Psoas muscle (tissue), 8 donors: ENCODE results near the gene BTBD16. TPM values are rescaled to one million over a fixed set of nuclear protein-coding genes. Genes with fewer than 3 reads are reported as not detected.

Source experiments
- ATAC-seq, 4 donors: fragments of 200-7000 bp; cut with Tn5 transposase; one replicate each; pipeline ENCODE4 v1.9.1; 2020; ENCODE audit warnings: moderate library complexity in 3 of 4, mild to moderate bottlenecking in 2 of 4
- DNase-seq, 2 donors: peaks; one replicate each; pipeline ENCODE4 v3.0.0-alpha.2; 2020
- H3K27ac ChIP-seq: fragments of 200-600 bp; one replicate; pipeline ENCODE4 v1.8.0; 2022
- H3K27me3 ChIP-seq, 3 donors: fragments of 200-600 bp in 1 of 3; one replicate each; pipeline versions ENCODE4 v1.6.1 to v1.8.0; 2013 to 2022; ENCODE audit warnings: low read length in 2 of 3, mild to moderate bottlenecking in 2 of 3, moderate library complexity in 1 of 3; ENCODE audit not compliant: insufficient read depth in 3 of 3
- H3K36me3 ChIP-seq, 2 donors: fragments of 200-600 bp in 1 of 2; one replicate each; pipeline versions ENCODE4 v1.6.1 to v1.8.0; 2013 to 2022; ENCODE audit warnings: low read depth in 1 of 2, mild to moderate bottlenecking in 1 of 2, moderate library complexity in 1 of 2; ENCODE audit not compliant: insufficient read depth in 1 of 2
- H3K4me1 ChIP-seq: fragments of 200-600 bp; one replicate; pipeline ENCODE4 v1.8.0; 2022
- H3K4me3 ChIP-seq: fragments of 200-600 bp; one replicate; pipeline ENCODE4 v1.8.0; 2022; ENCODE audit warnings: mild to moderate bottlenecking
- H3K9me3 ChIP-seq: fragments of 200-600 bp; one replicate; pipeline ENCODE4 v1.8.0; 2022
- CTCF ChIP-seq: fragments of 200-600 bp; IDR thresholded peaks from one replicate; pipeline ENCODE4 v1.8.0; 2022; ENCODE audit warnings: antibody characterized with exemption
- WGBS, 3 donors: extraction: QIAGEN DNeasy Blood & Tissue Kit; methylation state at CpG; one replicate each; pipeline versions ENCODE4 v1.1.6 to v1.1.7; 2013; 5-methylcytosine and 5-hydroxymethylcytosine counted together
- intact Hi-C, 2 donors: fragments of 100-400 bp; cut with DNase I; formaldehyde crosslinking; loops; one replicate each; pipeline versions ENCODE4 v1.11.0 to v1.14.2; 2022
- polyA plus RNA-seq, 3 donors: library from polyadenylated mRNA; stranded (reverse); fragments of 200-250 nt; gene quantifications; one replicate each; pipeline ENCODE4 v1.2.3, GENCODE V29; 2013
- total RNA-seq, 4 donors: library from RNA; stranded (reverse); fragmentation: NEBNext Ultra II Directional in 2 of 4; extraction: Animal tissue kit (Norgen Biotek cat#: 25700) in 2 of 4; gene quantifications; one replicate each; pipeline versions ENCODE4 v1.2.1 to v1.2.4, GENCODE V29; 2021 to 2023
- donor health status: healthy with polysubstance abuse.
- donor health status: DM: no; HTN: no; CAD: no; lungs with moderate emphysema.
- donor health status: Bipolar disorder and iron deficiency.
- donor health status: healthy.
- donor health status: DM: yes; HTN: yes; CAD: no.
- donor health status: DM: no; HTN: no; CAD: no.
- donor health status: DM: no; HTN: no; CAD: no.
- donor health status: DM: yes; HTN: yes; CAD: no.

Gene BTBD16
- total and polyA plus RNA-seq, 7 donors: 0.14 to 0.58 (median 0.32) TPM; not detected in 4

- no peak overlapping the region for H3K27ac ChIP-seq
- WGBS, 3 donors: 88 to 92% (median 89%) methylated on average over 25 of the region's 25 CpGs
- H3K9me3 ChIP-seq: no peaks in the 10 kb centered on the region
- intact Hi-C loops: no loop called here
- no peak overlapping the region for H3K4me3 ChIP-seq
- ATAC-seq (no peak), DNase-seq (no peak)
- peaks cover 3 to 98% of the 10 kb centered on the region in 2 donors for H3K36me3 ChIP-seq
- H3K4me1 ChIP-seq: no peaks in the 10 kb centered on the region
- no peak for TF ChIP-seq CTCF
- H3K27me3 ChIP-seq: no peaks in the 10 kb centered on the region
These were observed 22.5 kb upstream of the BTBD16 start for GRCh38 chr10:122248356-122249302.

- 85 to 87% (median 87%) methylated on average over 11 of the region's 11 CpGs for WGBS, 3 donors
- Histone ChIP-seq H3K36me3 (peaks cover 3 to 98% of the 10 kb centered on the region in 2 donors), H3K27ac (no peak overlapping the region), H3K27me3 (no peaks in the 10 kb centered on the region), H3K4me1 (no peaks in the 10 kb centered on the region), H3K4me3 (no peak overlapping the region), H3K9me3 (no peaks in the 10 kb centered on the region)
- no peak for ATAC-seq
- no peak for DNase-seq
- intact Hi-C loops: no loop called here
- no peak for TF ChIP-seq CTCF
These were observed 21.7 kb upstream of the BTBD16 start for GRCh38 chr10:122249303-122249850.

GRCh38 chr10:122249991-122250750, 20.9 kb upstream of the BTBD16 start:
- H3K9me3 ChIP-seq: no peaks in the 10 kb centered on the region
- no peaks in the 10 kb centered on the region for H3K27me3 ChIP-seq
- 78 to 79% (median 78%) methylated on average over 10 of the region's 10 CpGs for WGBS, 3 donors
- H3K4me3 ChIP-seq: no peak overlapping the region
- no peak for DNase-seq
- H3K27ac ChIP-seq: no peak overlapping the region
- H3K36me3 ChIP-seq: peaks cover 3 to 98% of the 10 kb centered on the region in 2 donors
- ATAC-seq: no peak
- intact Hi-C loops: no loop called here
- TF ChIP-seq CTCF: no peak
- H3K4me1 ChIP-seq: no peaks in the 10 kb centered on the region

- no peak overlapping the region for H3K27ac ChIP-seq
- no peak overlapping the region for H3K4me3 ChIP-seq
- no peaks in the 10 kb centered on the region for H3K27me3 ChIP-seq
- no peak for ATAC-seq
- WGBS, 3 donors: 89 to 92% (median 90%) methylated on average over 11 of the region's 11 CpGs
- DNase-seq: no peak
- TF ChIP-seq CTCF: no peak
- H3K9me3 ChIP-seq: no peaks in the 10 kb centered on the region
- intact Hi-C loops: no loop called here
- peaks cover 3 to 97% of the 10 kb centered on the region in 2 donors for H3K36me3 ChIP-seq
- no peaks in the 10 kb centered on the region for H3K4me1 ChIP-seq
These were observed 19.4 kb upstream of the BTBD16 start for GRCh38 chr10:122251459-122252255.
